Astrocyte (in vitro differentiated cells and primary cell): ENCODE results near the gene FSTL4. TPM values are rescaled to one million over a fixed set of nuclear protein-coding genes. Genes with fewer than 3 reads are reported as not detected.

ENCODE experiments used
- DNase-seq: peaks from one replicate; pipeline ENCODE4 v3.0.0-alpha.2; 2010; ENCODE audit warnings: low read depth
- FAIRE-seq: peaks from 2 replicates; lab custom pipeline; 2011; peaks lifted over from hg19 to GRCh38; lab: Jason Lieb, UNC
- H2AFZ ChIP-seq: 2 replicates; pipeline ENCODE4 v1.6.0; 2012; ENCODE audit warnings: low read depth, low read length, inconsistent platforms
- H3K27ac ChIP-seq: 2 replicates; pipeline ENCODE4 v1.5.1; 2011; ENCODE audit warnings: low read depth, low read length, inconsistent platforms
- H3K27me3 ChIP-seq: 2 replicates; pipeline ENCODE4 v1.6.0; 2011; ENCODE audit warnings: low read length, inconsistent platforms; ENCODE audit not compliant: insufficient read depth
- H3K36me3 ChIP-seq: 2 replicates; pipeline ENCODE4 v1.5.1; 2011; ENCODE audit warnings: low read length, inconsistent platforms; ENCODE audit not compliant: insufficient read depth
- H3K4me1 ChIP-seq: 2 replicates; pipeline ENCODE4 v1.5.1; 2011; ENCODE audit warnings: low read length, inconsistent platforms; ENCODE audit not compliant: insufficient read depth
- H3K4me2 ChIP-seq: 2 replicates; pipeline ENCODE4 v1.6.0; 2012; ENCODE audit warnings: low read length, inconsistent platforms
- H3K4me3 ChIP-seq: 2 replicates; pipeline ENCODE4 v1.5.1; 2011; ENCODE audit warnings: low read depth, mild to moderate bottlenecking, low read length, inconsistent platforms; ENCODE audit not compliant: insufficient read depth
- H3K79me2 ChIP-seq: 2 replicates; pipeline ENCODE4 v1.6.0; 2012; ENCODE audit warnings: mild to moderate bottlenecking, low read length, inconsistent platforms; ENCODE audit not compliant: insufficient read depth
- H3K9ac ChIP-seq: 2 replicates; pipeline ENCODE4 v1.6.0; 2012; ENCODE audit warnings: mild to moderate bottlenecking, low read length, inconsistent platforms
- H3K9me3 ChIP-seq: 2 replicates; pipeline ENCODE4 v1.5.1; 2012; ENCODE audit warnings: low read depth, mild to moderate bottlenecking, low read length, inconsistent platforms; ENCODE audit not compliant: insufficient read depth
- H4K20me1 ChIP-seq: 2 replicates; pipeline ENCODE4 v1.6.0; 2012; ENCODE audit warnings: low read length, inconsistent platforms; ENCODE audit not compliant: insufficient read depth
- H3K27ac Mint-ChIP-seq: one replicate; pipeline ENCODE4 v1.8.0; 2021; ENCODE audit warnings: mild to moderate bottlenecking, mixed read lengths; ENCODE audit not compliant: unreplicated experiment
- H3K27me3 Mint-ChIP-seq: one replicate; pipeline ENCODE4 v1.8.0; 2021; ENCODE audit warnings: low read depth, mixed read lengths; ENCODE audit not compliant: unreplicated experiment
- H3K36me3 Mint-ChIP-seq: one replicate; pipeline ENCODE4 v1.8.0; 2021; ENCODE audit warnings: low read depth, mixed read lengths; ENCODE audit not compliant: unreplicated experiment
- H3K4me1 Mint-ChIP-seq: one replicate; pipeline ENCODE4 v1.8.0; 2021; ENCODE audit warnings: low read depth, mixed read lengths; ENCODE audit not compliant: unreplicated experiment
- H3K4me3 Mint-ChIP-seq: one replicate; pipeline ENCODE4 v1.8.0; 2021; ENCODE audit warnings: mild to moderate bottlenecking, moderate library complexity, mixed read lengths; ENCODE audit not compliant: unreplicated experiment
- H3K9me3 Mint-ChIP-seq: one replicate; pipeline ENCODE4 v1.8.0; 2021; ENCODE audit warnings: mild to moderate bottlenecking, mixed read lengths; ENCODE audit not compliant: unreplicated experiment
- EZH2 ChIP-seq: IDR thresholded peaks from 2 replicates; pipeline ENCODE4 v1.6.1; 2012; ENCODE audit warnings: mild to moderate bottlenecking, low read length, inconsistent platforms; ENCODE audit not compliant: insufficient read depth
- total RNA-seq: library from RNA; stranded (reverse); gene quantifications from 2 replicates; pipeline ENCODE4 v1.2.1, GENCODE V29; 2021
- TF ChIP-seq, protein P1 (sequence below): IDR thresholded peaks from 2 replicates; pipeline ENCODE4 v1.5.1; 2011; ENCODE audit warnings: low read depth, mild to moderate bottlenecking, inconsistent platforms, low read length, moderate library complexity; ENCODE audit not compliant: insufficient read depth

Gene FSTL4
- total RNA-seq, 1 donor from 2014 or later = not detected

DNA sequence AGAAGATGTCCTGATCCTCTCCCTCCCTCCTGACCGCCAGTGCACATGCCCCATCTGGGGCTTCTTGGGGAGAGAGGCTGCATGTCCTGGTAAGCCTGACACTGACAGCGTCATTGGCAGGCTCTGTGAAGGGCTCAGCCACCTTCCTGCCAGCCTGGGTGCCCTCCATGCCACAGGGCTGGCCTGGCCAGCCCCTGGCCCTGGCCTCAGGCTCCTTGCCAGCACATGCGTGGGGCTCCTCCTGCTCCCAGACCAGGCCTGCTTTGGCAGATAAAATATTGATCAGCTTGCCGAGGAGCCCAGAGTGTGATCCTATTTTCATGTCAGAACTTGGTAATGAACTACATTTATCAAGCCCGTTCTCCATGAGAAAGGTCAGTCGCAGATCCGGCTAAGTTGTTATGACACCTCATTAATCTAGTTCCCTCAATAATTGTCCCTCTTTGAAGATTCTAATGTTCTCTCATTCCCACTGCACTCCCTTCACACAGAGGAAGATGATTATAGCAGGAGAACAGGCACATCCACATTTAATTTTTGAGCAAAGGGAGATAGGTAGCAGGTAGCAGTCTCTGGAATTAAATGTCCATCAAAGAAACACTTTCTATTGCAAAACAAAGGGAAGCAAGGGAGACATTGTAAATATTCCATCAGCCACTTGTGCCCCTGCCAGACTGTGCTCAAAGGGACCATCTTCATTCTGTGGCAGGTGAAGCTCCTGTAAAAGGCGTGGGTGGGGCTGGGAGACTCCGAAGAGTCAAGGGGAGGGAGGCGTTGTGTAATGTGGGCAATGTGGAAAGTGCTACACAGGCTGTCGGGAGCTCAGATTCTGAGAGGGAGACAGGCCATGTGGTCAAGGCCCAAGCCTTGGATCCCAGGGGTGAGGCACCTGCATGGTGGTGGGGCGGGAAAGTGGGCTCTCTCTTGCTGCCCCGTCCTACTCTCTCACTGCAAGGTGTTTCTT, 288.6 kb downstream of the FSTL4 start:
- DNase-seq = no peak
- H3K27me3 Mint-ChIP-seq = peaks cover 33% of the 10 kb centered on the region
- Histone ChIP-seq H3K36me3 (no peaks in the 10 kb centered on the region), H3K27ac (no peak overlapping the region), H3K4me3 (no peak overlapping the region), H2AFZ (no peak overlapping the region), H3K27me3 (no peaks in the 10 kb centered on the region), H3K9me3 (no peaks in the 10 kb centered on the region), H3K4me1 (no peaks in the 10 kb centered on the region), H4K20me1 (no peaks in the 10 kb centered on the region), H3K79me2 (no peaks in the 10 kb centered on the region), H3K4me2 (no peak overlapping the region), H3K9ac (no peak overlapping the region)
- no peak for FAIRE-seq
- no peaks in the 10 kb centered on the region for H3K9me3 Mint-ChIP-seq
- no peak overlapping the region for H3K27ac Mint-ChIP-seq
- peaks cover 4% of the 10 kb centered on the region for H3K4me1 Mint-ChIP-seq
- H3K36me3 Mint-ChIP-seq = no peaks in the 10 kb centered on the region
- no peak overlapping the region for H3K4me3 Mint-ChIP-seq
- TF ChIP-seq, protein P1, sequence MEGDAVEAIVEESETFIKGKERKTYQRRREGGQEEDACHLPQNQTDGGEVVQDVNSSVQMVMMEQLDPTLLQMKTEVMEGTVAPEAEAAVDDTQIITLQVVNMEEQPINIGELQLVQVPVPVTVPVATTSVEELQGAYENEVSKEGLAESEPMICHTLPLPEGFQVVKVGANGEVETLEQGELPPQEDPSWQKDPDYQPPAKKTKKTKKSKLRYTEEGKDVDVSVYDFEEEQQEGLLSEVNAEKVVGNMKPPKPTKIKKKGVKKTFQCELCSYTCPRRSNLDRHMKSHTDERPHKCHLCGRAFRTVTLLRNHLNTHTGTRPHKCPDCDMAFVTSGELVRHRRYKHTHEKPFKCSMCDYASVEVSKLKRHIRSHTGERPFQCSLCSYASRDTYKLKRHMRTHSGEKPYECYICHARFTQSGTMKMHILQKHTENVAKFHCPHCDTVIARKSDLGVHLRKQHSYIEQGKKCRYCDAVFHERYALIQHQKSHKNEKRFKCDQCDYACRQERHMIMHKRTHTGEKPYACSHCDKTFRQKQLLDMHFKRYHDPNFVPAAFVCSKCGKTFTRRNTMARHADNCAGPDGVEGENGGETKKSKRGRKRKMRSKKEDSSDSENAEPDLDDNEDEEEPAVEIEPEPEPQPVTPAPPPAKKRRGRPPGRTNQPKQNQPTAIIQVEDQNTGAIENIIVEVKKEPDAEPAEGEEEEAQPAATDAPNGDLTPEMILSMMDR = no peak
- no peak for TF ChIP-seq EZH2

DNA sequence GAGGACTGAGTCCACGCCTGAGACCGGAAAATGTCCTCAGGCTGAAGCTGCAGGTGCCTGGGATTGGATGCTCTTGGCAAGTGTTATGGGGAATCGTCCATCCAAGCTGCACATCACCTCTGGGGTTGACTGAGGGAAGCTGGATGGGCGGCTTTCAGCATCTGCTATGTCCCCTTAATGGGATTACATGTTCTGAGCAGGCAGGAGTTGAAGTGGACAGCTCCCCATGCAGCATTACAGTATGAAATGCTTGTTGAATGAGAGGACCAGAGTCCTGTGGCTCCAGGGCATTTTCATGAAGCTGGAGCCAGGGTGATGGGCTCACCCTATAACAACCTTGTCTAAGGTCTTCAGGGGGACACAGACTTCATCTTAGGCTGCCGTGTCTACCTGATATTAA, 289.6 kb downstream of the FSTL4 start:
- no peak overlapping the region for H3K4me3 Mint-ChIP-seq
- no peak for FAIRE-seq
- Histone ChIP-seq H3K9ac (no peak overlapping the region), H3K4me1 (no peaks in the 10 kb centered on the region), H3K79me2 (no peaks in the 10 kb centered on the region), H3K36me3 (no peaks in the 10 kb centered on the region), H3K4me2 (no peak overlapping the region), H2AFZ (no peak overlapping the region), H4K20me1 (no peaks in the 10 kb centered on the region), H3K27me3 (no peaks in the 10 kb centered on the region), H3K9me3 (no peaks in the 10 kb centered on the region), H3K4me3 (no peak overlapping the region), H3K27ac (no peak overlapping the region)
- no peak for DNase-seq
- peaks cover 4% of the 10 kb centered on the region for H3K4me1 Mint-ChIP-seq
- no peaks in the 10 kb centered on the region for H3K9me3 Mint-ChIP-seq
- H3K27me3 Mint-ChIP-seq = peaks cover 32% of the 10 kb centered on the region
- no peaks in the 10 kb centered on the region for H3K36me3 Mint-ChIP-seq
- H3K27ac Mint-ChIP-seq = no peak overlapping the region
- TF ChIP-seq, protein P1 = no peak
- TF ChIP-seq EZH2 = no peak
